Loucy (cell line): ENCODE measurements around the gene CCDC81.
"Not testable (repeated sequence)": the region's sequence is repeated elsewhere in the genome, so short reads cannot be mapped to it uniquely, and the experiment has no call there.

Experiments
- H2AFZ ChIP-seq: fragments of 200-600 bp; sonication (generic); 2 replicates; pipeline ENCODE4 v1.6.0; 2016; ENCODE audit warnings: antibody characterized with exemption, mild to moderate bottlenecking, low read length, moderate library complexity
- H3F3A ChIP-seq: fragments of 200-600 bp; 2 replicates; pipeline ENCODE4 v1.6.0; 2016; ENCODE audit warnings: antibody characterized with exemption, low read depth, mild to moderate bottlenecking
- H3K27me3 ChIP-seq: fragments of 200-600 bp; sonication (generic); 2 replicates; pipeline ENCODE4 v1.6.1; 2014; ENCODE audit warnings: low read length, mild to moderate bottlenecking; ENCODE audit not compliant: insufficient read depth, poor library complexity, severe bottlenecking
- H3K36me3 ChIP-seq: fragments of 200-600 bp; sonication (generic); 2 replicates; pipeline ENCODE4 v1.6.1; 2016; ENCODE audit warnings: low read length; ENCODE audit not compliant: insufficient read depth
- H3K4me1 ChIP-seq: fragments of 200-600 bp; sonication (generic); 2 replicates; pipeline ENCODE4 v1.5.1; 2014; ENCODE audit warnings: low read length, mild to moderate bottlenecking; ENCODE audit not compliant: insufficient read depth, poor library complexity, severe bottlenecking
- H3K4me2 ChIP-seq: fragments of 200-600 bp; sonication (generic); 2 replicates; pipeline ENCODE4 v1.6.0; 2014; ENCODE audit warnings: antibody characterized with exemption, low read length, low read depth, mild to moderate bottlenecking; ENCODE audit not compliant: poor library complexity, severe bottlenecking
- H3K4me3 ChIP-seq: fragments of 200-600 bp; sonication (generic); 2 replicates; pipeline ENCODE4 v1.5.1; 2014; ENCODE audit warnings: low read length, mild to moderate bottlenecking, mixed read lengths; ENCODE audit not compliant: poor library complexity, severe bottlenecking
- H3K79me2 ChIP-seq: fragments of 200-600 bp; sonication (generic); 2 replicates; pipeline ENCODE4 v1.6.1; 2014; ENCODE audit warnings: low read length; ENCODE audit not compliant: insufficient read depth
- H3K9ac ChIP-seq: fragments of 200-600 bp; sonication (generic); 2 replicates; pipeline ENCODE4 v1.6.0; 2014; ENCODE audit warnings: mild to moderate bottlenecking, low read depth, low read length, moderate library complexity; ENCODE audit not compliant: poor library complexity, severe bottlenecking
- H3K9me2 ChIP-seq: fragments of 200-600 bp; sonication (generic); replicated peaks from 2 replicates; pipeline ENCODE4 v1.6.1; 2016; ENCODE audit warnings: low read depth, low read length, mixed read lengths
- H3K9me3 ChIP-seq: fragments of 200-600 bp; sonication (generic); 2 replicates; pipeline ENCODE4 v1.6.1; 2014; ENCODE audit warnings: mild to moderate bottlenecking, antibody characterized with exemption, low read length, low read depth; ENCODE audit not compliant: insufficient read depth
- H4K20me1 ChIP-seq: fragments of 200-600 bp; sonication (generic); 2 replicates; pipeline ENCODE4 v1.6.0; 2014; ENCODE audit warnings: antibody characterized with exemption, low read length, mild to moderate bottlenecking; ENCODE audit not compliant: insufficient read depth, poor library complexity, severe bottlenecking
- EZH2phosphoT487 ChIP-seq: fragments of 200-600 bp; IDR thresholded peaks from 2 replicates; pipeline ENCODE4 v1.6.1; 2018; ENCODE audit warnings: antibody characterized with exemption, mild to moderate bottlenecking, moderate library complexity, borderline replicate concordance
- TF ChIP-seq, protein P1 (sequence below): fragments of 200-600 bp; sonication (generic); conservative IDR thresholded peaks from 2 replicates; pipeline ENCODE4 v1.5.1; 2014; ENCODE audit warnings: mild to moderate bottlenecking, antibody characterized with exemption, low read length

The CCDC81 gene

DNA sequence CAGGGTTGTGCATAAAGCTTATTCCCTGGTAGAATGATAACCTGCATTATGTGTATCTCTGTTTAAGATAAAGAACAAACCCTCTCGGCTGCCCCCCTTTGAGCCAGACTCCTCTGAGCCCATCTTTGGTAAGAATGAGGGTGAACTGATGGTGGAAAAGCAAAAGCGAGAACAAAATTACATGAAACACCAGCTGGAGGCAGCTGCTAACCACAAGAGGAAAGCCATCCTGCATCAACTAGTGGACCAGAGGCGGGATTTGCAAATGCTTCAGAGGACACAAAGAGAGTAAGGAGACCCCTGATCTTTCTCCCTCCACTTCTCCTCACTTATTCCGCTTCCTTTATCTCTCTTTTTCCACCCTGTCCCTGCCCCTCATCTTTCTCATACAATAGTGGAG lies 40.3 kb downstream of the CCDC81 start:
- Histone ChIP-seq H2AFZ (no peak overlapping the region), H4K20me1 (no peaks in the 10 kb centered on the region), H3K9me2 (no peaks in the 10 kb centered on the region), H3K27me3 (no peaks in the 10 kb centered on the region), H3K4me2 (no peak overlapping the region), H3K9me3 (no peaks in the 10 kb centered on the region), H3K36me3 (no peaks in the 10 kb centered on the region), H3K9ac (no peak overlapping the region), H3F3A (no peaks in the 10 kb centered on the region), H3K4me3 (no peak overlapping the region), H3K4me1 (peaks cover 7% of the 10 kb centered on the region), H3K79me2 (no peaks in the 10 kb centered on the region)
- no peak for TF ChIP-seq EZH2phosphoT487
- TF ChIP-seq, protein P1, sequence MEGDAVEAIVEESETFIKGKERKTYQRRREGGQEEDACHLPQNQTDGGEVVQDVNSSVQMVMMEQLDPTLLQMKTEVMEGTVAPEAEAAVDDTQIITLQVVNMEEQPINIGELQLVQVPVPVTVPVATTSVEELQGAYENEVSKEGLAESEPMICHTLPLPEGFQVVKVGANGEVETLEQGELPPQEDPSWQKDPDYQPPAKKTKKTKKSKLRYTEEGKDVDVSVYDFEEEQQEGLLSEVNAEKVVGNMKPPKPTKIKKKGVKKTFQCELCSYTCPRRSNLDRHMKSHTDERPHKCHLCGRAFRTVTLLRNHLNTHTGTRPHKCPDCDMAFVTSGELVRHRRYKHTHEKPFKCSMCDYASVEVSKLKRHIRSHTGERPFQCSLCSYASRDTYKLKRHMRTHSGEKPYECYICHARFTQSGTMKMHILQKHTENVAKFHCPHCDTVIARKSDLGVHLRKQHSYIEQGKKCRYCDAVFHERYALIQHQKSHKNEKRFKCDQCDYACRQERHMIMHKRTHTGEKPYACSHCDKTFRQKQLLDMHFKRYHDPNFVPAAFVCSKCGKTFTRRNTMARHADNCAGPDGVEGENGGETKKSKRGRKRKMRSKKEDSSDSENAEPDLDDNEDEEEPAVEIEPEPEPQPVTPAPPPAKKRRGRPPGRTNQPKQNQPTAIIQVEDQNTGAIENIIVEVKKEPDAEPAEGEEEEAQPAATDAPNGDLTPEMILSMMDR, result no peak

DNA sequence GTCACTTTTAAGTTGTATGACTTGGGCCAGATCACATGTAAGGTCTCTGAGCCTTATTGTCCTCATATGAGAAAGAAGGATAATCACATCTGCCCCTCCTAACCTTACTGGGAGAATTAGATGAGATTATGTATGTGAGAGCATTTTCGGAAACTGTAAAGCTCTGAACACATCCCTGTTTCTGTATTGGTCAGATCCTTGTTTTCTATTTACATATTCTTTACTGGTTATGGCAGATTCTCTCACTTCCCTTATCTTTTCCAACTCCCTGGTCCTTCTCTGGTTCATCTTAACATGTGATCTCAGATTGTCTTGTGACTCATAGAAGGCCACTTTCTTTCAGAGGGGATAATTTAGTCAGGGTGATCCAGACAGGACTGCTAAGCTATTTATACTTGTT lies 41.8 kb downstream of the CCDC81 start:
- Histone ChIP-seq H3K27me3 (no peaks in the 10 kb centered on the region), H3K9ac (no peak overlapping the region), H3K4me1 (peaks cover 7% of the 10 kb centered on the region), H3F3A (no peaks in the 10 kb centered on the region), H3K36me3 (no peaks in the 10 kb centered on the region), H3K9me3 (no peaks in the 10 kb centered on the region), H3K4me3 (no peak overlapping the region), H3K9me2 (no peaks in the 10 kb centered on the region), H3K79me2 (no peaks in the 10 kb centered on the region), H4K20me1 (no peaks in the 10 kb centered on the region), H3K4me2 (no peak overlapping the region), H2AFZ (0 out of 2 replicates have a peak overlapping the region, but pooled peaks have one; percentile 9)
- no peak for TF ChIP-seq EZH2phosphoT487
- TF ChIP-seq, protein P1, result no peak

DNA sequence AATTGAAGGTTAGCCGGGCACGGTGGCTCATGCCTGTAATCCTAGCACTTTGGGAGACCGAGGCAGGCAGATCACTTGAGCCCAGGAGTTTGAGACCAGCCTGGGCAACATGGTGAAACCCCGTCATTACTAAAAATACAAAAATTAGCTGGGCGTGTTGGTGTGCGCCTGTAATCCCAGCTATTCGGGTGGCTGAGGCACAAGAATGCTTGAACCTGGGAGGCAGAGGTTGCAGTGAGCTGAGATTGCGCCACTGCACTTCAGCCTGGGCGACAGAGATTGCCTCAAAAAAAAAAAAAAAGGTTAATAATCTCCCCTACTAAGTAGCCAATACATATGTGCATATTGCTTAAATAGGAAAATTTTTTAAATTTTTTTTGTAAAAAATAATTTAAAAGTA lies 42.3 kb downstream of the CCDC81 start:
- H3K27me3 ChIP-seq, H3F3A ChIP-seq, H3K9me2 ChIP-seq, H3K4me1 ChIP-seq, H3K4me3 ChIP-seq, H3K9me3 ChIP-seq, H3K79me2 ChIP-seq, H3K36me3 ChIP-seq, H3K4me2 ChIP-seq, H3K9ac ChIP-seq, H2AFZ ChIP-seq, H4K20me1 ChIP-seq: not testable (repeated sequence)

GRCh38 chr11:86418106-86418505 lies 43.4 kb downstream of the CCDC81 start:
- TF ChIP-seq, protein P1, result no peak
- TF ChIP-seq EZH2phosphoT487, result no peak
- Histone ChIP-seq H3K27me3 (no peaks in the 10 kb centered on the region), H3F3A (no peaks in the 10 kb centered on the region), H3K9me2 (no peaks in the 10 kb centered on the region), H3K4me1 (peaks cover 7% of the 10 kb centered on the region), H3K4me2 (no peak overlapping the region), H3K4me3 (no peak overlapping the region), H3K36me3 (no peaks in the 10 kb centered on the region), H4K20me1 (no peaks in the 10 kb centered on the region), H3K79me2 (no peaks in the 10 kb centered on the region), H2AFZ (no peak overlapping the region), H3K9me3 (no peaks in the 10 kb centered on the region), H3K9ac (no peak overlapping the region)
